SK-N-SH (cell line): ENCODE measurements around the gene CPT1C. TPM values are rescaled to one million over a fixed set of nuclear protein-coding genes. Genes with fewer than 3 reads are reported as not detected.

Experiments
- CTCF ChIA-PET: fragments of 300-600, 350-600 bp; formaldehyde crosslinking; extraction: SDS; loops from one replicate; lab custom pipeline; 2021; lab: Yijun Ruan, JAX
- POLR2A ChIA-PET: fragments of 350-600 bp; sonication (Branson Sonifier 250); formaldehyde crosslinking; extraction: SDS; loops from one replicate; lab custom pipeline; 2020; ENCODE audit warnings: antibody characterized with exemption, inconsistent platforms; lab: Yijun Ruan, JAX
- DNase-seq: peaks from one replicate; pipeline ENCODE4 v3.0.0; 2012
- H2AFZ ChIP-seq: fragments of 200-600 bp; sonication (generic); 2 replicates; pipeline ENCODE4 v1.8.1; 2016; ENCODE audit warnings: antibody characterized with exemption, mild to moderate bottlenecking, low read depth
- H3F3A ChIP-seq: fragments of 200-600 bp; sonication (generic); replicated peaks from 2 replicates; pipeline ENCODE3; 2016; ENCODE audit warnings: antibody characterized with exemption, mild to moderate bottlenecking; ENCODE audit not compliant: insufficient read depth
- H3K27ac ChIP-seq, 2 experiments: fragments of 200-500 bp in 1 of 2; fragments of 200-600 bp in 1 of 2; sonication (Bioruptor generic) in 1 of 2; sonication (generic), shearing (Covaris generic) in 1 of 2; 2 replicates each; pipeline versions ENCODE4 v1.5.1 to v1.6.1; 2014 to 2016; ENCODE audit warnings: low read depth in 2 of 2, inconsistent platforms in 1 of 2, low read length in 1 of 2, mild to moderate bottlenecking in 1 of 2, mixed read lengths in 1 of 2
- H3K27me3 ChIP-seq: fragments of 200-600 bp; sonication (generic), shearing (Covaris generic); 2 replicates; pipeline ENCODE4 v1.6.1; 2016; ENCODE audit warnings: mixed run types; ENCODE audit not compliant: insufficient read depth
- H3K36me3 ChIP-seq, 2 experiments: fragments of 200-500 bp in 1 of 2; fragments of 200-600 bp in 1 of 2; sonication (Bioruptor generic) in 1 of 2; sonication (generic) in 1 of 2; replicated peaks in 1 of 2; 2 replicates each; pipeline versions ENCODE3 to v1.5.1; 2014 to 2016; ENCODE audit warnings: low read length in 1 of 2, mild to moderate bottlenecking in 1 of 2; ENCODE audit not compliant: insufficient read depth in 2 of 2, control insufficient read depth in 1 of 2
- H3K4me1 ChIP-seq, 2 experiments: fragments of 200-500 bp in 1 of 2; fragments of 200-600 bp in 1 of 2; sonication (Bioruptor generic) in 1 of 2; sonication (generic), shearing (Covaris generic) in 1 of 2; 2 replicates each; pipeline versions ENCODE4 v1.5.1 to v1.6.1; 2014 to 2016; ENCODE audit warnings: low read depth in 1 of 2, low read length in 1 of 2, mixed run types in 1 of 2; ENCODE audit not compliant: insufficient read depth in 2 of 2, control insufficient read depth in 1 of 2
- H3K4me2 ChIP-seq: fragments of 200-600 bp; sonication (generic), shearing (Covaris generic); 2 replicates; pipeline ENCODE4 v1.6.1; 2017; ENCODE audit warnings: mixed run types
- H3K4me3 ChIP-seq, 2 experiments: fragments of 200-500 bp in 1 of 2; fragments of 200-600 bp in 1 of 2; sonication (Bioruptor generic) in 1 of 2; sonication (generic), shearing (Covaris generic) in 1 of 2; 2 replicates each; pipeline versions ENCODE4 v1.5.1 to v1.8.1; 2014 to 2016; ENCODE audit warnings: low read depth in 2 of 2, inconsistent platforms in 1 of 2, low read length in 1 of 2, mild to moderate bottlenecking in 1 of 2, mixed read lengths in 1 of 2, moderate library complexity in 1 of 2
- H3K79me2 ChIP-seq: fragments of 200-600 bp; sonication (generic); 2 replicates; pipeline ENCODE4 v1.8.1; 2017; ENCODE audit warnings: mild to moderate bottlenecking; ENCODE audit not compliant: insufficient read depth
- H3K9ac ChIP-seq: fragments of 200-600 bp; sonication (generic); 2 replicates; pipeline ENCODE4 v1.6.1; 2017; ENCODE audit warnings: mixed run types
- H3K9me2 ChIP-seq: fragments of 200-600 bp; sonication (generic); 2 replicates; pipeline ENCODE4 v1.6.1; 2017; ENCODE audit warnings: mixed run types
- H3K9me3 ChIP-seq: fragments of 200-600 bp; sonication (generic); 2 replicates; pipeline ENCODE4 v1.6.1; 2017; ENCODE audit warnings: mixed run types, mild to moderate bottlenecking, moderate library complexity
- H4K20me1 ChIP-seq: fragments of 200-600 bp; sonication (generic); 2 replicates; pipeline ENCODE4 v1.6.1; 2017; ENCODE audit warnings: mild to moderate bottlenecking, mixed run types; ENCODE audit not compliant: insufficient read depth
- CHD2 ChIP-seq: fragments of 150-350 bp; IDR thresholded peaks from 2 replicates; pipeline ENCODE4 v1.6.1; 2018; ENCODE audit warnings: low read length; ENCODE audit not compliant: partially characterized antibody
- CTCF ChIP-seq: fragments of 200-600 bp; sonication (generic); IDR thresholded peaks from 2 replicates; pipeline ENCODE4 v1.6.1; 2017; ENCODE audit warnings: antibody characterized with exemption, mild to moderate bottlenecking, moderate library complexity
- ELF1 ChIP-seq: IDR thresholded peaks from 2 replicates; pipeline ENCODE4 v1.4.0; 2012
- FOSL2 ChIP-seq: IDR thresholded peaks from 2 replicates; pipeline ENCODE4 v1.4.0; 2012; ENCODE audit warnings: low read depth, mild to moderate bottlenecking, moderate library complexity, borderline replicate concordance
- FOXM1 ChIP-seq: IDR thresholded peaks from 2 replicates; pipeline ENCODE4 v1.4.0; 2012; ENCODE audit warnings: low read depth, mild to moderate bottlenecking
- GABPA ChIP-seq: IDR thresholded peaks from 2 replicates; pipeline ENCODE4 v1.4.0; 2012; ENCODE audit warnings: low read depth, mild to moderate bottlenecking
- MXI1 ChIP-seq: IDR thresholded peaks from 2 replicates; pipeline ENCODE4 v1.6.1; 2012; ENCODE audit warnings: mild to moderate bottlenecking, low read depth, low read length, improper control_type of control experiment
- POLR2AphosphoS5 ChIP-seq: IDR thresholded peaks from 2 replicates; pipeline ENCODE4 v1.6.1; 2012; ENCODE audit warnings: low read depth, low read length
- RAD21 ChIP-seq: IDR thresholded peaks from 2 replicates; pipeline ENCODE4 v1.6.1; 2012; ENCODE audit warnings: mild to moderate bottlenecking, low read length
- RXRA ChIP-seq: IDR thresholded peaks from 2 replicates; pipeline ENCODE4 v1.4.0; 2012; ENCODE audit warnings: low read depth, mild to moderate bottlenecking, borderline replicate concordance
- SIN3A ChIP-seq: IDR thresholded peaks from 2 replicates; pipeline ENCODE4 v1.6.1; 2012; ENCODE audit warnings: low read depth, mild to moderate bottlenecking, low read length, moderate library complexity, borderline replicate concordance
- SMC3 ChIP-seq: IDR thresholded peaks from 2 replicates; pipeline ENCODE4 v1.6.1; 2012; ENCODE audit warnings: low read depth, low read length, improper control_type of control experiment
- TAF1 ChIP-seq: IDR thresholded peaks from 2 replicates; pipeline ENCODE4 v1.6.1; 2012; ENCODE audit warnings: low read depth, mild to moderate bottlenecking, low read length, moderate library complexity, borderline replicate concordance
- TCF12 ChIP-seq: IDR thresholded peaks from 2 replicates; pipeline ENCODE4 v1.4.0; 2012
- TEAD4 ChIP-seq: IDR thresholded peaks from 2 replicates; pipeline ENCODE4 v1.4.0; 2012; ENCODE audit warnings: mild to moderate bottlenecking, borderline replicate concordance; ENCODE audit not compliant: insufficient read depth
- USF1 ChIP-seq: IDR thresholded peaks from 2 replicates; pipeline ENCODE4 v1.4.0; 2012; ENCODE audit warnings: low read depth, borderline replicate concordance
- YY1 ChIP-seq: IDR thresholded peaks from 2 replicates; pipeline ENCODE4 v1.4.0; 2012; ENCODE audit warnings: low read depth, mild to moderate bottlenecking
- WGBS: methylation state at CpG from one replicate; pipeline ENCODE4 v1.1.6; 2017; ENCODE audit warnings: low lambda C conversion rate; 5-methylcytosine and 5-hydroxymethylcytosine counted together
- polyA plus RNA-seq, 3 experiments: library from polyadenylated mRNA; depleted of rRNA; stranded (reverse); fragments of >200 nt; gene quantifications; 2 replicates each; pipeline ENCODE4 v1.2.3, GENCODE V29; 2012
- TF ChIP-seq, protein P1 (sequence below): fragments of 150-350 bp; IDR thresholded peaks from 2 replicates; pipeline ENCODE4 v1.6.1; 2017; ENCODE audit warnings: antibody characterized with exemption, low read length, low read depth, borderline replicate concordance

The CPT1C gene
- 118 and 139 TPM in 2 replicates for polyA plus RNA-seq (2012; rRNA removed)
- polyA plus RNA-seq (2012; cell fraction: cytosol; rRNA removed), result 44.5 and 60.4 TPM in 2 replicates
- polyA plus RNA-seq (2012; cell fraction: nucleus; rRNA removed), result 666 and 747 TPM in 2 replicates

DNA sequence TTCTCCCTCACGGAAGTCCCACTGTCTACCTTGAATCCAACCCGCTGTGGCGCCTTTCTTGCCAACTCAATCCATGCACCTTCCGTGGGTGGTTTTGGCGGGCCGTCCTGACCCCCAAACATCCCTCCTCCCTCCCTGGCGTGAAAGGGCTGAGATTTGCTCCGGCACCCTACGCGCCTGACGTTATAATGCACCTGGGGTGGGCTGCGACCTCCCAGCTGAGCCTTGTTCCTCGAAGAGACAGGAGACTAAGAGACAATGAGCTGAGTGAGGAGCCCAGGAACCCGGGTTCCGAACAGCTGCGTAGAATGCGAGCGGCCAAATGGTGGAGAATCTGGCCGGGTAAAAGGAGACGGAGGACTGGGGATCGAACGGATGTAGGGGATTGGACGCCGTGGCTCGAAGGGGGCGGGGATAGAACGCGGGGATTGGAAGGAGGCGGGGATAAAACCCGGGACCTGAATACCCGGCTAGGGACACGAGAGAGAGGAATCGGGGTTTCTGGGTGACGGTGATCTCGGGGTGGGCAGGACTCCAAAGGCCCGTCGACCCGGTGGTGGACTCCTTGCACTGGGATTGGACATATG is at the start of gene CPT1C:
Gene CPT1C (plus strand): TSS at position 461 of the 587 bp plus-strand sequence. CDS start 1,137 bp downstream, outside the sequence.
- ChIA-PET POLR2A (interaction anchor here (0.6 to 3.2 kb wide), 4 partner anchors 14 to 174 kb away, joined by 3 to 11 read pairs (median 5); partner anchors contain the start of gene PRMT1), CTCF (interaction anchor here (0.6 to 8.0 kb wide), 11 partner anchors 10 to 122 kb away, joined by 3 to 75 read pairs (median 4); partner anchors contain the start of genes BCL2L12, FUZ, IRF3 and PRMT1)
- 29% methylated on average over 38 of the region's 38 CpGs for WGBS

GRCh38 chr19:49641688-49642491 is 49.0 kb upstream of the CPT1C start, which contains the start of gene SCAF1:
Gene SCAF1 (plus strand): TSS chr19:49642209. CDS start chr19:49645027, 2,818 bp downstream.
- Histone ChIP-seq H3K27ac (peak within 1 kb of the TSS; percentile 99 to 100), H3K79me2 (peaks cover 70% of the 10 kb centered on the region), H3K36me3 (peaks cover 10 to 22% of the 10 kb centered on the region in 2 experiments), H3F3A (peaks cover 9% of the 10 kb centered on the region), H3K27me3 (no peaks in the 10 kb centered on the region), H3K4me1 (peaks cover 14 to 32% of the 10 kb centered on the region in 2 experiments), H3K4me2 (peak within 1 kb of the TSS; percentile 100), H3K9ac (peak within 1 kb of the TSS; percentile 100), H3K9me2 (no peaks in the 10 kb centered on the region), H4K20me1 (peaks cover 16% of the 10 kb centered on the region), H3K9me3 (no peaks in the 10 kb centered on the region), H3K4me3 (peak within 1 kb of the TSS; percentile 100), H2AFZ (peak within 1 kb of the TSS; percentile 65; the same call in 1 of the 2 replicates)
- ChIA-PET CTCF (interaction anchor here (0.7 to 5.2 kb wide), 4 partner anchors 10 to 35 kb away, joined by 3 to 31 read pairs (median 14); partner anchors contain the start of gene PRMT1), POLR2A (interaction anchor here (0.5 to 1.7 kb wide), 6 partner anchors 17 to 1489 kb away, joined by 3 to 5 read pairs (median 3); partner anchors contain the start of genes AKT1S1, RPS11 and TBC1D17)
- peak; percentile 96 for DNase-seq
- WGBS, result 2% methylated on average over 11 of the region's 87 CpGs
- no peak for TF ChIP-seq FOXM1
- TF ChIP-seq RXRA, result no peak
- TF ChIP-seq GABPA, result peak; percentile 93
- TF ChIP-seq FOSL2, result no peak
- TF ChIP-seq RAD21, result no peak
- peak; percentile 78; the same call in 1 of the 2 replicates for TF ChIP-seq TAF1
- no peak for TF ChIP-seq TCF12
- no peak for TF ChIP-seq MXI1
- TF ChIP-seq, protein P1, sequence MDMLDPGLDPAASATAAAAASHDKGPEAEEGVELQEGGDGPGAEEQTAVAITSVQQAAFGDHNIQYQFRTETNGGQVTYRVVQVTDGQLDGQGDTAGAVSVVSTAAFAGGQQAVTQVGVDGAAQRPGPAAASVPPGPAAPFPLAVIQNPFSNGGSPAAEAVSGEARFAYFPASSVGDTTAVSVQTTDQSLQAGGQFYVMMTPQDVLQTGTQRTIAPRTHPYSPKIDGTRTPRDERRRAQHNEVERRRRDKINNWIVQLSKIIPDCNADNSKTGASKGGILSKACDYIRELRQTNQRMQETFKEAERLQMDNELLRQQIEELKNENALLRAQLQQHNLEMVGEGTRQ, result no peak
- TF ChIP-seq CTCF, result no peak

More for the DNA sequence above, at the start of gene CPT1C:
- H3K79me2 ChIP-seq, result peaks cover 27% of the 10 kb centered on the region
- H4K20me1 ChIP-seq, result no peaks in the 10 kb centered on the region
- no peaks in the 10 kb centered on the region for H3K9me2 ChIP-seq
- peak within 1 kb of the TSS; percentile 77 to 81 for H3K4me3 ChIP-seq
- peak within 1 kb of the TSS; percentile 81 for H2AFZ ChIP-seq
- H3K27me3 ChIP-seq, result no peaks in the 10 kb centered on the region
- peak within 1 kb of the TSS; percentile 95 for H3K4me2 ChIP-seq
- H3K36me3 ChIP-seq, result peaks cover 13 to 26% of the 10 kb centered on the region in 2 experiments
- peak; percentile 96 for DNase-seq
- H3K9ac ChIP-seq, result peak within 1 kb of the TSS; percentile 71
- no peaks in the 10 kb centered on the region for H3K9me3 ChIP-seq
- H3K4me1 ChIP-seq, result peaks cover 6 to 28% of the 10 kb centered on the region in 2 experiments; a peak in 2 of 4 replicates
- H3F3A ChIP-seq, result peaks cover 15% of the 10 kb centered on the region
- no peak for TF ChIP-seq USF1
- TF ChIP-seq, protein P1, result no peak
- TF ChIP-seq GABPA, result no peak; the same call in 1 of the 2 replicates
- TF ChIP-seq TEAD4, result no peak
- no peak for TF ChIP-seq RXRA
- 0 out of 2 replicates have a peak, but pooled peaks have one; percentile 25 for TF ChIP-seq ELF1
- TF ChIP-seq SMC3, result no peak
- peak; percentile 96 for TF ChIP-seq TAF1
- peak; percentile 57; the same call in 1 of the 2 replicates for TF ChIP-seq YY1
- TF ChIP-seq SIN3A, result peak; percentile 15; the same call in 1 of the 2 replicates
- TF ChIP-seq POLR2AphosphoS5, result peak; percentile 98
- TF ChIP-seq MXI1, result peak; percentile 60
- no peak for TF ChIP-seq CHD2
- no peak for TF ChIP-seq FOXM1
- peak; percentile 19; the same call in 1 of the 2 replicates for TF ChIP-seq TCF12
- peak within 1 kb of the TSS; percentile 60 to 95 for H3K27ac ChIP-seq
